ENCODE data around the gene NRN1.
"Not testable (repeated sequence)": the region's sequence is repeated elsewhere in the genome, so short reads cannot be mapped to it uniquely, and the experiment has no call there.

The NRN1 gene

GRCh38 chr6:6026513-6027205, 19.9 kb upstream of the NRN1 start:
- H3K4me3 ChIP-seq (ENCODE audit: low read length), result no peak overlapping the region
- no peak for DNase-seq (ENCODE audit: low read depth)
- TF ChIP-seq CTCF (IDR thresholded peaks at IDR 0.05; ENCODE audit: insufficient read depth, low read depth, low read length, missing control alignments), result no peak

- no peak for TF ChIP-seq CTCF (IDR thresholded peaks at IDR 0.05; ENCODE audit: insufficient read depth, low read depth, low read length, missing control alignments)
- DNase-seq (ENCODE audit: low read depth), result no peak
- no peak overlapping the region for H3K4me3 ChIP-seq (ENCODE audit: low read length)
Measured at GRCh38 chr6:6025736-6026135, 19.0 kb upstream of the NRN1 start.

GRCh38 chr6:6024220-6024619, 17.5 kb upstream of the NRN1 start:
- DNase-seq (ENCODE audit: low read depth), result no peak
- TF ChIP-seq CTCF (IDR thresholded peaks at IDR 0.05; ENCODE audit: insufficient read depth, low read depth, low read length, missing control alignments), result no peak

GRCh38 chr6:6022841-6023240, 16.1 kb upstream of the NRN1 start:
- DNase-seq (ENCODE audit: low read depth); H3K4me3 ChIP-seq (ENCODE audit: low read length): not testable (repeated sequence)

More at GRCh38 chr6:6024220-6024619, 17.5 kb upstream of the NRN1 start:
- no peak overlapping the region for H3K4me3 ChIP-seq (ENCODE audit: low read length)

GRCh38 chr6:6008648-6009421, 2.1 kb upstream of the NRN1 start:
- no peak overlapping the region for H3K4me3 ChIP-seq (ENCODE audit: low read length)
- DNase-seq (ENCODE audit: low read depth), result no peak
- TF ChIP-seq CTCF (IDR thresholded peaks at IDR 0.05; ENCODE audit: insufficient read depth, low read depth, low read length, missing control alignments), result no peak

- DNase-seq (ENCODE audit: low read depth), result no peak
- no peak for TF ChIP-seq CTCF (IDR thresholded peaks at IDR 0.05; ENCODE audit: insufficient read depth, low read depth, low read length, missing control alignments)
- no peak overlapping the region for H3K4me3 ChIP-seq (ENCODE audit: low read length)
Measured at GRCh38 chr6:6008089-6008647, 1.4 kb upstream of the NRN1 start.

GRCh38 chr6:6007366-6008088, 802 bp upstream of the NRN1 start:
- no peak for DNase-seq (ENCODE audit: low read depth)
- H3K4me3 ChIP-seq (ENCODE audit: low read length), result no peak overlapping the region
- TF ChIP-seq CTCF (IDR thresholded peaks at IDR 0.05; ENCODE audit: insufficient read depth, low read depth, low read length, missing control alignments), result no peak

All from epithelial cell of esophagus (primary cell).